Prostate gland (tissue), 2 donors: ENCODE results near the gene MAPK1.

Source experiments
- POLR2A ChIP-seq: fragments of 450-650 bp; IDR thresholded peaks from one replicate; pipeline ENCODE4 v1.6.1; 2016; ENCODE audit warnings: antibody characterized with exemption, mild to moderate bottlenecking
- TF ChIP-seq, protein P1 (sequence below), 4 experiments: fragments of 200-600 bp in 2 of 4; fragments of 450-650 bp in 2 of 4; sonication (generic) in 2 of 4; IDR thresholded peaks; 1 replicate in 3 of 4; 2 replicates in 1 of 4; pipeline ENCODE4 v1.5.1; 2016 to 2019; ENCODE audit warnings: antibody characterized with exemption in 4 of 4, mild to moderate bottlenecking in 2 of 4, moderate library complexity in 2 of 4

DNA sequence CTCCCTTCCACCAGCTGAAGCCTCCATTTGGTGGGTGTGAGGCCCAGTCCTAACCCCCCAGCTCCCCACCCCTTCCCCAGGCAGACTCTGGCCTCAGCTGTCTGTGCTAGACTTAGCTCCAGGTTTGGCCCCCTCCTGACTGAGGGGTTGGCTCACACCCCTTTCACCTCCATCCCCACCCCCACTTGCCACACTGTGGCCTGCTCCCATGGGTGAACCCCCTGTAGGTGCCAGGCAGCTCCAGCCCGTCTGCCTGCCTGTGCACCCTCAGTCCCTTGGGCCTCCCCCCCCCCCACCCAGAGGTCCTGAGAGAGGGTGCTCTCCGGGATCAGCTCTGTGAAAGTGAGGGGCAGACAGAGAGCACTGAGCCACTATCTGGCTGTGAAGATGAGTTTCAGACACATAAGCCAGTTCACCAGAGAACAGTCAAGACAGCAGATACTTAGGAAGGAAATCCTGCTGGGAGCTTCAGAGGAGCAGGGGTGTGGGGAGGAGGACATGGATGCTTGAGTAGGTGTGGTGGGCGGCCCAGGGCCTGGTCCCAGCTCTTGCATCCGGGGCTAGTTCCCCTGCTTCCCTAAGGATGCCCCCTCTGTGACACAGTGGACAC is 49.0 kb upstream of the MAPK1 start:
- TF ChIP-seq, protein P1, sequence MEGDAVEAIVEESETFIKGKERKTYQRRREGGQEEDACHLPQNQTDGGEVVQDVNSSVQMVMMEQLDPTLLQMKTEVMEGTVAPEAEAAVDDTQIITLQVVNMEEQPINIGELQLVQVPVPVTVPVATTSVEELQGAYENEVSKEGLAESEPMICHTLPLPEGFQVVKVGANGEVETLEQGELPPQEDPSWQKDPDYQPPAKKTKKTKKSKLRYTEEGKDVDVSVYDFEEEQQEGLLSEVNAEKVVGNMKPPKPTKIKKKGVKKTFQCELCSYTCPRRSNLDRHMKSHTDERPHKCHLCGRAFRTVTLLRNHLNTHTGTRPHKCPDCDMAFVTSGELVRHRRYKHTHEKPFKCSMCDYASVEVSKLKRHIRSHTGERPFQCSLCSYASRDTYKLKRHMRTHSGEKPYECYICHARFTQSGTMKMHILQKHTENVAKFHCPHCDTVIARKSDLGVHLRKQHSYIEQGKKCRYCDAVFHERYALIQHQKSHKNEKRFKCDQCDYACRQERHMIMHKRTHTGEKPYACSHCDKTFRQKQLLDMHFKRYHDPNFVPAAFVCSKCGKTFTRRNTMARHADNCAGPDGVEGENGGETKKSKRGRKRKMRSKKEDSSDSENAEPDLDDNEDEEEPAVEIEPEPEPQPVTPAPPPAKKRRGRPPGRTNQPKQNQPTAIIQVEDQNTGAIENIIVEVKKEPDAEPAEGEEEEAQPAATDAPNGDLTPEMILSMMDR (IDR thresholded peaks at IDR 0.05), result no peak
- TF ChIP-seq POLR2A, result no peak
